VCaP (cell line): Measurements from ENCODE around the gene ZSWIM6.

Source experiments
- H3K27ac ChIP-seq: fragments of 450-650 bp; 2 replicates; pipeline ENCODE4 v1.5.1; 2017
- CTCF ChIP-seq: fragments of 450-650 bp; conservative IDR thresholded peaks from 2 replicates; pipeline ENCODE4 v1.5.1; 2017; ENCODE audit warnings: mild to moderate bottlenecking, moderate library complexity

ZSWIM6 gene

GRCh38 chr5:61525512-61526206 is 193.6 kb downstream of the ZSWIM6 start:
- no peak for TF ChIP-seq CTCF

GRCh38 chr5:61526207-61526519 is 194.1 kb downstream of the ZSWIM6 start:
- no peak for TF ChIP-seq CTCF
- no peak overlapping the region for H3K27ac ChIP-seq

More at GRCh38 chr5:61525512-61526206, 193.6 kb downstream of the ZSWIM6 start:
- H3K27ac ChIP-seq: no peak overlapping the region

- TF ChIP-seq CTCF: no peak
- no peak overlapping the region for H3K27ac ChIP-seq
These were observed 200.9 kb downstream of the ZSWIM6 start for GRCh38 chr5:61532983-61533382.

- TF ChIP-seq CTCF: no peak
- H3K27ac ChIP-seq: no peak overlapping the region
These were observed 202.6 kb downstream of the ZSWIM6 start for GRCh38 chr5:61534481-61535267.

- no peak overlapping the region for H3K27ac ChIP-seq
- no peak for TF ChIP-seq CTCF
These were observed 203.8 kb downstream of the ZSWIM6 start for GRCh38 chr5:61535828-61536227.

- no peak overlapping the region for H3K27ac ChIP-seq
- no peak for TF ChIP-seq CTCF
These were observed 204.9 kb downstream of the ZSWIM6 start for GRCh38 chr5:61536922-61537321.

GRCh38 chr5:61538722-61539501 is 206.9 kb downstream of the ZSWIM6 start:
- peak overlapping the region; percentile 71 for H3K27ac ChIP-seq
- no peak for TF ChIP-seq CTCF
